ENCODE data around the gene ATP6V1G2. TPM values are rescaled to one million over a fixed set of nuclear protein-coding genes. Genes with fewer than 3 reads are reported as not detected.

ATP6V1G2 gene
- total and polyA plus RNA-seq, 2 of the 4 experiments (the other 2 are of a cell fraction): 1.4 to 6.5 TPM

DNA sequence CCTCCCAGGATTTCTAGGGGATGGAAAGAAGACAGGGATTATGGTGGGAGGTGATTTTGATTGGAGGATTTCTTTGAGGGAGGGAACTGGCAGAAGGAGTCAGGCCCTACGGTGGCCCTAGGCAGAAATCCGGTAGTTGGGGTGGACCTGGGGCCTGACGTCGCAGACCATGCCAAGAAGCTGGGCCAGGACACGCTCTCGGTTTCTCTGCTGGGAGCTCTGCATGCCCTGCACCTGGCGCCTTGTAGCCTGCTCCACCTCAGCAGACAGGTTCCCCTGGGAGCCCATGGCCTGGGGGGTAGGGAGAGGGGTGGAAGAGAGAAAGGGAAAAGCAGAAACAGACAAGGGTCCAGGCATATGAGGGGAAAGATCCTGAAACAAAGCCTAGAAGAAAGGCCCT is 1.1 kb downstream of the ATP6V1G2 start:
- intact Hi-C loops (cut with micrococcal nuclease): loop anchor here (5.0 kb wide), 3 partner anchors 37 to 407 kb away; partner anchors contain the start of genes HSPA1B and LTB
- CTCF ChIA-PET: no interaction called here
- Histone ChIP-seq H3K4ac (ENCODE audit: low read depth, low read length) (no peak overlapping the region), H2BK15ac (ENCODE audit: low read depth, low read length) (no peak overlapping the region), H2BK20ac (ENCODE audit: low read depth, low read length) (no peak overlapping the region), H3K4me2 (ENCODE audit: low read depth, low read length) (no peak overlapping the region), H2AK9ac (replicated peaks; ENCODE audit: low read depth, low read length, poor library complexity) (no peak overlapping the region), H3K9me3 (ENCODE audit: control insufficient read depth, insufficient read depth, low read length) (no peaks in the 10 kb centered on the region), H3K27ac (ENCODE audit: insufficient read depth, low read length) (no peak overlapping the region), H3K27me3 (ENCODE audit: control insufficient read depth, insufficient read depth, low read length) (no peaks in the 10 kb centered on the region), H4K8ac (ENCODE audit: low read depth in 2 of 2, low read length in 2 of 2) (no peak overlapping the region), H3K18ac (ENCODE audit: low read depth, low read length) (no peak overlapping the region), H2BK5ac (ENCODE audit: low read depth, low read length, poor library complexity, severe bottlenecking) (no peak overlapping the region), H4K20me1 (ENCODE audit: insufficient read depth, low read length) (peaks cover 15% of the 10 kb centered on the region), H3K79me1 (ENCODE audit: low read depth in 1 of 2, low read length in 2 of 2) (peaks cover 8 to 46% of the 10 kb centered on the region in 2 experiments; a peak in 3 of 4 replicates), H4K5ac (ENCODE audit: low read depth, low read length) (no peak overlapping the region), H3K4me3 (ENCODE audit: insufficient read depth, low read depth, low read length) (no peak overlapping the region), H3K9me1 (ENCODE audit: insufficient read depth, low read length) (peaks cover 6% of the 10 kb centered on the region), H3K23ac (ENCODE audit: low read depth, low read length) (no peak overlapping the region), H3K14ac (replicated peaks; ENCODE audit: low read depth, low read length) (no peak overlapping the region), H2BK120ac (ENCODE audit: low read depth, low read length) (no peak overlapping the region), H3K56ac (ENCODE audit: extremely low read depth, insufficient read depth, low read length) (no peak overlapping the region), H3K36me3 (ENCODE audit: control insufficient read depth, insufficient read depth, low read length) (peaks cover 3% of the 10 kb centered on the region), H2AFZ (replicated peaks; ENCODE audit: low read length, poor library complexity) (no peak overlapping the region), H3K4me1 (ENCODE audit: control insufficient read depth, insufficient read depth, low read length) (peaks cover 7% of the 10 kb centered on the region), H3K9ac (ENCODE audit: low read depth, low read length) (no peak overlapping the region), H2AK5ac (ENCODE audit: low read depth, low read length) (no peak overlapping the region), H4K91ac (ENCODE audit: insufficient read depth, low read depth, low read length) (no peak overlapping the region)
- in situ Hi-C loops (cut with MboI; ENCODE audit: low sequenced_read_pairs): loop anchor here (5.0 to 10.0 kb wide), 2 partner anchors 52 to 290 kb away; no protein-coding TSS in a partner anchor
- 50% methylated on average over 1 of the region's 7 CpGs; no CpG with 5 or more reads in 1 of the 2 experiments for WGBS, 2 experiments (ENCODE audit: extremely low coverage in 2 of 2, insufficient read length in 1 of 2)
- POLR2A ChIA-PET (ENCODE audit: unreplicated experiment): interaction anchor here (0.6 kb wide), 1 partner anchor 51 kb away, joined by 3 read pairs; no protein-coding TSS in a partner anchor
- DNase-seq: no peak
- no TSS peak for BruUV-seq (replicated peaks)
- no peak for TF ChIP-seq RAD21 (IDR thresholded peaks at IDR 0.05; ENCODE audit: low read length)
- no peak for TF ChIP-seq POLR2A (IDR thresholded peaks at IDR 0.05; ENCODE audit: low read depth, low read length)
- TF ChIP-seq CHD1 (IDR thresholded peaks at IDR 0.05; ENCODE audit: low read depth, low read length): no peak
- TF ChIP-seq MXI1 (IDR thresholded peaks at IDR 0.05; ENCODE audit: borderline replicate concordance, low read depth, low read length): no peak
- TF ChIP-seq, protein P1, sequence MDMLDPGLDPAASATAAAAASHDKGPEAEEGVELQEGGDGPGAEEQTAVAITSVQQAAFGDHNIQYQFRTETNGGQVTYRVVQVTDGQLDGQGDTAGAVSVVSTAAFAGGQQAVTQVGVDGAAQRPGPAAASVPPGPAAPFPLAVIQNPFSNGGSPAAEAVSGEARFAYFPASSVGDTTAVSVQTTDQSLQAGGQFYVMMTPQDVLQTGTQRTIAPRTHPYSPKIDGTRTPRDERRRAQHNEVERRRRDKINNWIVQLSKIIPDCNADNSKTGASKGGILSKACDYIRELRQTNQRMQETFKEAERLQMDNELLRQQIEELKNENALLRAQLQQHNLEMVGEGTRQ (IDR thresholded peaks at IDR 0.05; ENCODE audit: low read depth, low read length): no peak
- no peak for TF ChIP-seq CTCF (conservative IDR thresholded peaks at IDR 0.05; ENCODE audit: low read depth, low read length)
- no peak for TF ChIP-seq SMC3 (IDR thresholded peaks at IDR 0.05; ENCODE audit: low read depth, low read length)
- TF ChIP-seq MAZ (IDR thresholded peaks at IDR 0.05; ENCODE audit: borderline replicate concordance, low read depth, low read length): no peak
- TF ChIP-seq RFX5 (IDR thresholded peaks at IDR 0.05; ENCODE audit: low read depth, low read length): no peak
- no peak for TF ChIP-seq CEBPB (IDR thresholded peaks at IDR 0.05; ENCODE audit: low read depth, low read length)
- TF ChIP-seq, protein P2, sequence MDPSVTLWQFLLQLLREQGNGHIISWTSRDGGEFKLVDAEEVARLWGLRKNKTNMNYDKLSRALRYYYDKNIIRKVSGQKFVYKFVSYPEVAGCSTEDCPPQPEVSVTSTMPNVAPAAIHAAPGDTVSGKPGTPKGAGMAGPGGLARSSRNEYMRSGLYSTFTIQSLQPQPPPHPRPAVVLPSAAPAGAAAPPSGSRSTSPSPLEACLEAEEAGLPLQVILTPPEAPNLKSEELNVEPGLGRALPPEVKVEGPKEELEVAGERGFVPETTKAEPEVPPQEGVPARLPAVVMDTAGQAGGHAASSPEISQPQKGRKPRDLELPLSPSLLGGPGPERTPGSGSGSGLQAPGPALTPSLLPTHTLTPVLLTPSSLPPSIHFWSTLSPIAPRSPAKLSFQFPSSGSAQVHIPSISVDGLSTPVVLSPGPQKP (IDR thresholded peaks at IDR 0.05; ENCODE audit: borderline replicate concordance, low read depth, low read length): no peak
- dilution Hi-C loops (cut with HindIII; ENCODE audit: low sequenced_read_pairs, unreplicated experiment): no loop called here
- no peak for ATAC-seq (ENCODE audit: low read depth)
